HFFc6 (cell line): ENCODE results near the gene MPZL1. TPM values are rescaled to one million over a fixed set of nuclear protein-coding genes. Genes with fewer than 3 reads are reported as not detected.

Experiments
- DNase-seq: peaks from one replicate; pipeline ENCODE4 v3.0.0-alpha.2; 2018
- H3K27ac Mint-ChIP-seq: 2 replicates; pipeline ENCODE4 v1.8.0; 2020; ENCODE audit warnings: mild to moderate bottlenecking, mixed read lengths
- H3K27me3 Mint-ChIP-seq: 2 replicates; pipeline ENCODE4 v1.8.0; 2021; ENCODE audit warnings: mild to moderate bottlenecking, moderate library complexity, mixed read lengths; ENCODE audit not compliant: insufficient read depth
- H3K36me3 Mint-ChIP-seq: 2 replicates; pipeline ENCODE4 v1.8.0; 2021; ENCODE audit warnings: low read depth, mixed read lengths
- H3K4me1 Mint-ChIP-seq: 2 replicates; pipeline ENCODE4 v1.8.0; 2020; ENCODE audit warnings: low read depth, mixed read lengths
- H3K4me3 Mint-ChIP-seq: 2 replicates; pipeline ENCODE4 v1.8.0; 2020; ENCODE audit warnings: mild to moderate bottlenecking, moderate library complexity, mixed read lengths
- H3K9me3 Mint-ChIP-seq: 2 replicates; pipeline ENCODE4 v1.8.0; 2020; ENCODE audit warnings: mild to moderate bottlenecking, mixed read lengths
- total RNA-seq, 6 experiments: library from RNA; stranded (reverse); fragmentation: NEBNext Ultra II Directional; extraction: Animal tissue kit (Norgen Biotek cat#: 25700); gene quantifications; 2 replicates in 1 of 6; 3 replicates in 5 of 6; pipeline ENCODE4 v1.2.3, GENCODE V29; 2021
- TF ChIP-seq, protein P1 (sequence below): fragments of 200-600 bp; sonication (generic); IDR thresholded peaks from 2 replicates; pipeline ENCODE4 v1.5.0; 2021; ENCODE audit warnings: antibody characterized with exemption, mild to moderate bottlenecking

The MPZL1 gene
- total RNA-seq, 6 experiments from 2014 or later, result 147 to 188 (median 183) TPM

DNA sequence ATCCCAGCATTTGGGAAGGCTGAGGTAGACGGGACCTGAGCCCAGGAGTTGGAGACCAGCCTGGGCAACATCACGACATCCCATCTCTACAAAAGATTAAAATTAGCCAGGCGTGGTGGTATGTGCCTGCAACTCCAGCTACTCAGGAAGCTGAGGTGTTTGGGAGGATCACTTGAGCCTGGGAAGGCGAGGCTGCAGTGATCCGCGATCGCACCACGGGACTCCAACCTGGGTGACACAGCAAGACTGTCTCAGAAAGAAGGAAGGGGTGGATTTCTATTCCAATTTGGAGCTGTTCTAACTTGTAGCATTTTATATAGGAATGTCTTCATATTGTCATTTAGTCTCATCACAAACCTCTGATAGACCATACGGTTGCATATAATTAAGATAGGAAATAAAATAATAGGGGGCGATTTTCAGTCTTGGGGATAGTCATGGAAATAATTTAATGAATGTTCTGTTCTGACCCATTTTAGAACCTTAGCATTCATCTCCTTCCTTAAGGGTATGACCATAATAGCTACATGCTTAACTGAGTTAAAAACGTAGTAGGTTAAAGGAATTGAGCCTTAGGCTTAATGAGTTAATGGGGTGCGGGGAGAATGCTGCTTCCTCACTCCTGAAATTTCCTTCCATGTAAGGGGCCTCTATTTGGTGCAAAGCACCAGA, 99.0 kb downstream of the MPZL1 start:
- TF ChIP-seq, protein P1, sequence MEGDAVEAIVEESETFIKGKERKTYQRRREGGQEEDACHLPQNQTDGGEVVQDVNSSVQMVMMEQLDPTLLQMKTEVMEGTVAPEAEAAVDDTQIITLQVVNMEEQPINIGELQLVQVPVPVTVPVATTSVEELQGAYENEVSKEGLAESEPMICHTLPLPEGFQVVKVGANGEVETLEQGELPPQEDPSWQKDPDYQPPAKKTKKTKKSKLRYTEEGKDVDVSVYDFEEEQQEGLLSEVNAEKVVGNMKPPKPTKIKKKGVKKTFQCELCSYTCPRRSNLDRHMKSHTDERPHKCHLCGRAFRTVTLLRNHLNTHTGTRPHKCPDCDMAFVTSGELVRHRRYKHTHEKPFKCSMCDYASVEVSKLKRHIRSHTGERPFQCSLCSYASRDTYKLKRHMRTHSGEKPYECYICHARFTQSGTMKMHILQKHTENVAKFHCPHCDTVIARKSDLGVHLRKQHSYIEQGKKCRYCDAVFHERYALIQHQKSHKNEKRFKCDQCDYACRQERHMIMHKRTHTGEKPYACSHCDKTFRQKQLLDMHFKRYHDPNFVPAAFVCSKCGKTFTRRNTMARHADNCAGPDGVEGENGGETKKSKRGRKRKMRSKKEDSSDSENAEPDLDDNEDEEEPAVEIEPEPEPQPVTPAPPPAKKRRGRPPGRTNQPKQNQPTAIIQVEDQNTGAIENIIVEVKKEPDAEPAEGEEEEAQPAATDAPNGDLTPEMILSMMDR, result no peak
- peaks cover 60% of the 10 kb centered on the region for H3K4me1 Mint-ChIP-seq
- DNase-seq, result no peak
- H3K27ac Mint-ChIP-seq, result peak overlapping the region; percentile 98
- peaks cover 20% of the 10 kb centered on the region for H3K36me3 Mint-ChIP-seq
- H3K9me3 Mint-ChIP-seq, result peaks cover 3% of the 10 kb centered on the region; the same call in 1 of the 2 replicates
- H3K27me3 Mint-ChIP-seq, result no peaks in the 10 kb centered on the region; the same call in 1 of the 2 replicates
- H3K4me3 Mint-ChIP-seq, result peak overlapping the region; percentile 73

DNA sequence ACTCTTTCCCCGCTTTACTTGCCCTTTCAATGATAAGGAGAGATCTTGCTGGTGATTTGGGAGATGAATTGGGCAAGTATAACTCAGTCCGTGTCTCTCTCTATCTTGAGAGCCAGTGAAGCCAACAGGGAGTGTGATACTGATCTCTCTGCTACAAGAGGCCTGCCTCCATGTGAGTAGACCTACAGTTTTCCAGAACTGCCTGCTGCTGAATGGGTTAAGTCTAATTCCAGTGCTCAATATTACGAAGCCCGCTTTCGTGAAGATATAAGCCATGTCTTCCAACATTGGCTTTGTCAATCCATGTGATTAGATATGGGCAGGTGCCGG, 99.5 kb downstream of the MPZL1 start:
- H3K36me3 Mint-ChIP-seq, result peaks cover 16% of the 10 kb centered on the region
- H3K4me1 Mint-ChIP-seq, result peaks cover 55% of the 10 kb centered on the region
- DNase-seq, result no peak
- H3K27me3 Mint-ChIP-seq, result no peaks in the 10 kb centered on the region; the same call in 1 of the 2 replicates
- H3K9me3 Mint-ChIP-seq, result no peaks in the 10 kb centered on the region; the same call in 1 of the 2 replicates
- TF ChIP-seq, protein P1, result no peak
- peak overlapping the region; percentile 20; the same call in 1 of the 2 replicates for H3K4me3 Mint-ChIP-seq
- H3K27ac Mint-ChIP-seq, result peak overlapping the region; percentile 98

DNA sequence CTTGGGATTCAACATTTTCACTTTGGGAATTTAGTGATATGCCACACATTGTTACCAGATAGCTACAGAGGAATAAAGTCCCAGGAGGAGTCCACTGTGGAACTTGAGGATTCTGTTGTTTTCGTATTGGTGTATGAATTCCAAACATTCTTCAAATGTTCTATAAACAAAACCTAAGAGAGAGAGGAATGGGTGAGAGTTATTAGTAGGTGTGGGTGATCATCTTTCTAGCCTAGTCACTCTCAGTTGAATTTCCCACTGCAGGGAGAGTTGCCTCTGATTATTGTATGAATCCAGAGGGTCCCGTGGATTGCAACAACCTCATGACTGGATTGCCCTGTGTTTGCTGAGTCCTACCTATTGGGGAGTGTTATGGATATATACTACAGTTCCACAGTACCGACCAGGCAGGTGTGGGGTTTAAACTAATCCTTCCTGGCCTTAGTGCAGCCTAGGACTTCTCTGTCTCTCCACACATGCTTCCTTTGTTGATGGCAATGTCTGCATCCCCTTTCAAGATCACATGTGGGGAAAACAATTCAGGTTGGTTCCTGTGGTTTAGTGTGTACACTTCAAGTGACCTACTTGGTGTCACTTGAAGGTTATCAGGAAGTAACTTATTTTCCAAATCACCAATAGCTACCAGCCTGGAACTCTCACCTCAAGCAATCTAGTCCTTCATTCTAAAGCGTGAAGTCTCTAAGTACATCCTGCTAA, 100.3 kb downstream of the MPZL1 start:
- DNase-seq, result no peak
- Mint-ChIP-seq H3K27ac (peak overlapping the region; percentile 98), H3K4me3 (peak overlapping the region; percentile 14; the same call in 1 of the 2 replicates)

DNA sequence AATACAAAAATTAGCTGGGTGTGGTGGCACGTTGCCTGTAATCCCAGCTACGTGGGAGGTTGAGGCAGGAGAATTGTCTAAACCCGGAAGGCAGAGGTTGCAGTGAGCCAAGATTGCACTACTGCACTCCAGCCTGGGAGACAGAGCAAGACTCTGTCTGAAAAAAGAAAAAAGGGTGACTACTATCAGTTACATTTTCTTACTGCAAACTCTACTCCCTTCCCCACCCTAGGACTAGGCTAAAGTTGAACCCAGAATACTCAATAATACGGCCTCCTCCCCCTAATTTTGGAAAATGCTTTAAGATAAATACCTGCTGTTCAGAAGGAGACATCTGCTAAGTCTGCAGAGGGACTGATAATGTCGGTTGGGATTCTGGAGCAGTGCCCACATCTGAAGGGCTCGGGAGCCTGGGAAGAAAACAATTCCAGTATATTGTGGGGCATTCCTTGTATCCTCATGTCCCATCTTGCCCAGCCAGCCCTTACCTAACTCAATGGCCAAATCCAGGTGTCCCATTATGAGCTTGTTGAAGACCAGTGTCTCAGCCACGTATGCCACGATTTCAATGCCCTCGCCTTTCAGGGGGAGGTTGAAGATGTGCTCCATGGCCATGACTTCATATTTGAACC, 102.5 kb downstream of the MPZL1 start:
- DNase-seq, result no peak
- H3K9me3 Mint-ChIP-seq, result no peaks in the 10 kb centered on the region; the same call in 1 of the 2 replicates
- no peak overlapping the region for H3K27ac Mint-ChIP-seq
- H3K36me3 Mint-ChIP-seq, result peaks cover 16% of the 10 kb centered on the region
- H3K4me1 Mint-ChIP-seq, result peaks cover 40% of the 10 kb centered on the region
- H3K4me3 Mint-ChIP-seq, result no peak overlapping the region
- TF ChIP-seq, protein P1, result no peak
- no peaks in the 10 kb centered on the region; the same call in 1 of the 2 replicates for H3K27me3 Mint-ChIP-seq

More for the DNA sequence above, 100.3 kb downstream of the MPZL1 start:
- Mint-ChIP-seq H3K9me3 (no peaks in the 10 kb centered on the region; the same call in 1 of the 2 replicates), H3K27me3 (no peaks in the 10 kb centered on the region; the same call in 1 of the 2 replicates), H3K4me1 (peaks cover 49% of the 10 kb centered on the region), H3K36me3 (peaks cover 16% of the 10 kb centered on the region)
- TF ChIP-seq, protein P1, result no peak

DNA sequence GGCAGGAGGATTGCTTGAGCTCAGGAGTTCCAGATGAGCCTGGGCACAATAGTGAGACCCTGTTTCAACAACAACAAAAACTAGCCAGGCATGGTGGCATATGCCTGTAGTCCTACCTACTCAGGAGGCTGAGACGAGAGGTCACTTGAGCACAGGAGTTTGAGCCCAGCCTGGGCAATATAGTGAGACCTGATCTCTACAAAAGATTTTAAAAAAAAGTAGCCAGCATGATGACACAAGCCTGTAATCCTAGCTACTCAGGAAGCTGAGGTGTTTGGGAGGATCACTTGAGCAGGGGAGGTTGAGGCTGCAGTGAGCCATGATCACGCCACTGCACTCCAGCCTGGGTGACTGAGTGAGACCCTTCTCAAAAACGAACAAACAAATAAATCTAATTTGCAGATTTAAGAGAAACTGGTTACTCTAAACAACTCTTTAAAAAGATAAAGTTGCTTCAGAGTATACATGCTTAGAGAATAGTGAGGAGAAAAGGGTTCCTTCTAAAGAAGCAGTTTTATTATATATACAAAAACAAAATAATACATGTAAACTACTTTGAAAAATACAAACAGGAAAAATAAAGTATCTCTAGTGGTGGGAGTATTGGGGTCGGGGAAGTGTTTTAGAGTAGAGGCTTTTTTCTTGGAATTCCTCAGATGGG, 103.8 kb downstream of the MPZL1 start:
- TF ChIP-seq, protein P1, result no peak
- Mint-ChIP-seq H3K27me3 (no peaks in the 10 kb centered on the region), H3K27ac (no peak overlapping the region), H3K4me1 (peaks cover 37% of the 10 kb centered on the region), H3K4me3 (no peak overlapping the region), H3K36me3 (peaks cover 11% of the 10 kb centered on the region; the same call in 1 of the 2 replicates), H3K9me3 (no peaks in the 10 kb centered on the region)
- no peak for DNase-seq
